GM12878 (cell line): ENCODE data around the gene DCDC1. TPM values are rescaled to one million over a fixed set of nuclear protein-coding genes. Genes with fewer than 3 reads are reported as not detected.

ENCODE experiments used
- ATAC-seq: fragments of 200-7000 bp; cut with Tn5 transposase; 3 replicates; pipeline ENCODE4 v1.9.1; 2020; ENCODE audit warnings: mild to moderate bottlenecking, moderate library complexity
- BruUV-seq: library from RNA; stranded (reverse); fragments of 400-500 nt; replicated peaks from 2 replicates; lab custom pipeline; 2021; lab: Mats Ljungman, UMichigan
- CTCF ChIA-PET: fragments of 300-600 bp; sonication (Branson Sonifier 250); formaldehyde crosslinking; extraction: SDS; loops from one replicate; lab custom pipeline; 2021; ENCODE audit warnings: inconsistent platforms; lab: Yijun Ruan, JAX
- POLR2A ChIA-PET: fragments of 350-600 bp; formaldehyde crosslinking; extraction: SDS; loops from one replicate; lab custom pipeline; 2021; ENCODE audit warnings: inconsistent platforms; lab: Charles Lee
- RAD21 ChIA-PET: fragments of 300-600 bp; sonication (Branson Sonifier 250); formaldehyde crosslinking; loops from one replicate; lab custom pipeline; 2023; ENCODE audit warnings: antibody characterized with exemption; ENCODE audit not compliant: unreplicated experiment; lab: Charles Lee
- SMC1A ChIA-PET: fragments of 300-600 bp; sonication (Branson Sonifier 250); formaldehyde crosslinking; loops from one replicate; lab custom pipeline; 2023; ENCODE audit not compliant: unreplicated experiment, uncharacterized antibody; lab: Charles Lee
- DNase-seq: peaks from one replicate; pipeline ENCODE4 v3.0.0-alpha.2; 2011; ENCODE audit warnings: low read depth, low spot score
- FAIRE-seq: peaks from 3 replicates; lab custom pipeline; 2011; peaks lifted over from hg19 to GRCh38; lab: Jason Lieb, UNC
- H2AFZ ChIP-seq: 2 replicates; pipeline ENCODE4 v1.6.0; 2011; ENCODE audit warnings: low read depth, low read length, control low read depth; ENCODE audit not compliant: control insufficient read depth
- H3K27ac ChIP-seq: 2 replicates; pipeline ENCODE4 v1.5.1; 2011; ENCODE audit warnings: control low read depth; ENCODE audit not compliant: control insufficient read depth, insufficient read depth
- H3K27me3 ChIP-seq, 2 experiments: replicated peaks in 1 of 2; 2 replicates each; pipeline versions ENCODE4 v1.6.0 to v1.6.1; 2011; ENCODE audit warnings: low read length in 1 of 2; ENCODE audit not compliant: control insufficient read depth in 2 of 2, insufficient read depth in 2 of 2
- H3K36me3 ChIP-seq, 2 experiments: 2 replicates each; pipeline ENCODE4 v1.5.1; 2011; ENCODE audit warnings: low read length in 1 of 2; ENCODE audit not compliant: control insufficient read depth in 2 of 2, insufficient read depth in 2 of 2
- H3K4me1 ChIP-seq: 2 replicates; pipeline ENCODE4 v1.6.1; 2011; ENCODE audit warnings: mild to moderate bottlenecking, low read length, moderate library complexity, mixed read lengths; ENCODE audit not compliant: control insufficient read depth, insufficient read depth
- H3K4me2 ChIP-seq: 2 replicates; pipeline ENCODE4 v1.6.0; 2011; ENCODE audit warnings: control low read depth; ENCODE audit not compliant: control insufficient read depth, insufficient read depth
- H3K4me3 ChIP-seq: fragments of 200-600 bp; sonication (generic); 2 replicates; pipeline ENCODE4 v1.5.1; 2016
- H3K79me2 ChIP-seq: 2 replicates; pipeline ENCODE4 v1.6.0; 2011; ENCODE audit warnings: low read length; ENCODE audit not compliant: control insufficient read depth, insufficient read depth
- H3K9ac ChIP-seq: 2 replicates; pipeline ENCODE4 v1.8.0; 2011; ENCODE audit warnings: low read length, control low read depth, mixed read lengths; ENCODE audit not compliant: control insufficient read depth, insufficient read depth
- H3K9me3 ChIP-seq: replicated peaks from 3 replicates; pipeline ENCODE4 v1.5.1; 2011; ENCODE audit warnings: mild to moderate bottlenecking, low read length; ENCODE audit not compliant: control insufficient read depth, insufficient read depth
- H4K20me1 ChIP-seq: 2 replicates; pipeline ENCODE4 v1.6.0; 2011; ENCODE audit not compliant: control insufficient read depth, insufficient read depth
- BACH1 ChIP-seq: fragments of 450-650 bp; IDR thresholded peaks from 2 replicates; pipeline ENCODE4 v1.6.1; 2017; ENCODE audit warnings: mild to moderate bottlenecking, borderline replicate concordance
- BHLHE40 ChIP-seq, 2 experiments: fragments of 450-650 bp in 1 of 2; IDR thresholded peaks; 2 replicates each; pipeline ENCODE4 v1.6.1; 2011 to 2017; ENCODE audit warnings: low read depth in 2 of 2, borderline replicate concordance in 1 of 2, improper control_type of control experiment in 1 of 2, low read length in 1 of 2, mild to moderate bottlenecking in 1 of 2
- CEBPZ ChIP-seq: fragments of 150-350 bp; IDR thresholded peaks from 2 replicates; pipeline ENCODE4 v1.6.1; 2016; ENCODE audit warnings: low read depth, low read length
- E2F8 ChIP-seq: fragments of 450-650 bp; IDR thresholded peaks from 2 replicates; pipeline ENCODE4 v1.6.1; 2018; ENCODE audit warnings: mild to moderate bottlenecking, low read depth, moderate library complexity; ENCODE audit not compliant: partially characterized antibody
- ETV6 ChIP-seq, 2 experiments: fragments of 450-650 bp in 1 of 2; IDR thresholded peaks in 1 of 2; conservative IDR thresholded peaks in 1 of 2; 2 replicates each; pipeline ENCODE4 v1.6.1; 2014; ENCODE audit warnings: antibody characterized with exemption in 1 of 2, borderline replicate concordance in 1 of 2, low read depth in 1 of 2, mild to moderate bottlenecking in 1 of 2, moderate library complexity in 1 of 2
- IRF4 ChIP-seq: IDR thresholded peaks from 2 replicates; pipeline ENCODE4 v1.6.1; 2011; ENCODE audit warnings: low read depth, low read length
- NRF1 ChIP-seq: conservative IDR thresholded peaks from 2 replicates; pipeline ENCODE4 v1.6.1; 2011; ENCODE audit warnings: mild to moderate bottlenecking, low read depth, low read length, improper control_type of control experiment
- SREBF1 ChIP-seq: IDR thresholded peaks from 2 replicates; pipeline ENCODE4 v1.6.1; 2012; ENCODE audit warnings: mild to moderate bottlenecking, low read length
- SUZ12 ChIP-seq: fragments of 200-600 bp; sonication (generic); IDR thresholded peaks from one replicate; pipeline ENCODE4 v1.6.1; 2018; ENCODE audit warnings: antibody characterized with exemption, mild to moderate bottlenecking; ENCODE audit not compliant: unreplicated experiment
- TBL1XR1 ChIP-seq: IDR thresholded peaks from 2 replicates; pipeline ENCODE4 v1.6.1; 2012; ENCODE audit warnings: low read depth, low read length, improper control_type of control experiment
- TCF3 ChIP-seq: IDR thresholded peaks from 2 replicates; pipeline ENCODE4 v1.6.1; 2012; ENCODE audit warnings: low read depth, mild to moderate bottlenecking, low read length, borderline replicate concordance; ENCODE audit not compliant: insufficient read depth
- USF1 ChIP-seq: IDR thresholded peaks from 2 replicates; pipeline ENCODE4 v1.6.1; 2011; ENCODE audit warnings: borderline replicate concordance, low read depth, mild to moderate bottlenecking, moderate library complexity, mixed read lengths, low read length; ENCODE audit not compliant: insufficient read depth; ENCODE audit errors: extremely low read length
- USF2 ChIP-seq: IDR thresholded peaks from 2 replicates; pipeline ENCODE4 v1.6.1; 2011; ENCODE audit warnings: low read depth, low read length, improper control_type of control experiment, borderline replicate concordance
- ZNF207 ChIP-seq: fragments of 450-650 bp; IDR thresholded peaks from 2 replicates; pipeline ENCODE4 v1.6.1; 2014; ENCODE audit warnings: antibody characterized with exemption, mild to moderate bottlenecking, borderline replicate concordance
- in situ Hi-C: fragments of 300-500 bp; cut with MboI; formaldehyde crosslinking; loops from 9 replicates; pipeline ENCODE4 v1.14.3; 2018; ENCODE audit warnings: mixed read lengths
- intact Hi-C: fragments of 100-400 bp; cut with micrococcal nuclease; formaldehyde crosslinking; loops from one replicate; pipeline ENCODE4 v1.14.2; 2022; ENCODE audit not compliant: unreplicated experiment
- polyA plus RNA-seq, 11 experiments: library from polyadenylated mRNA; depleted of rRNA in 4 of 11; unstranded in 6 of 11; stranded (reverse) in 5 of 11; fragments of >200 nt; fragmentation: Nextera tagmentation in 4 of 11; fragmentation: Illumina TruSeq in 1 of 11; extraction: Ambion mirVana in 4 of 11; extraction: Trizol in 1 of 11; gene quantifications; 1 replicate in 1 of 11; 2 replicates in 10 of 11; pipeline versions ENCODE4 v1.2.1 to v1.2.3, GENCODE V29; 2011 to 2016; ENCODE audit warnings: inconsistent platforms in 2 of 11, missing spikeins in 2 of 11, low read depth in 1 of 11
- total RNA-seq, 4 experiments: library from RNA; depleted of rRNA in 3 of 4; stranded (reverse); fragments of >200 nt in 3 of 4; fragmentation: Illumina TruSeq in 1 of 4; extraction: Trizol in 1 of 4; gene quantifications; 2 replicates each; pipeline versions ENCODE4 v1.2.1 to v1.2.3, GENCODE V29; 2013 to 2021

DCDC1 gene
- total and polyA plus RNA-seq, 10 of the 15 experiments (the other 5 are each of a cell fraction or from before 2014, with no cell fraction given), result not detected

GRCh38 chr11:30987819-30988218, 381.7 kb downstream of the DCDC1 start:
- BruUV-seq, result no TSS peak
- no peaks in the 10 kb centered on the region for H3K36me3 ChIP-seq
- no peak overlapping the region for H3K9ac ChIP-seq
- H3K4me1 ChIP-seq, result no peaks in the 10 kb centered on the region
- H3K27ac ChIP-seq, result no peak overlapping the region
- no peaks in the 10 kb centered on the region for H3K27me3 ChIP-seq
- intact Hi-C loops (no loop called here), in situ Hi-C loops (no loop called here)
- no peak overlapping the region for H3K4me3 ChIP-seq
- SMC1A ChIA-PET, result no interaction called here
- no peak overlapping the region for H2AFZ ChIP-seq
- FAIRE-seq (no peak), DNase-seq (no peak), ATAC-seq (no peak)
- no peak overlapping the region for H3K4me2 ChIP-seq
- H3K9me3 ChIP-seq, result no peaks in the 10 kb centered on the region
- POLR2A ChIA-PET, result no interaction called here
- RAD21 ChIA-PET, result no interaction called here
- H4K20me1 ChIP-seq, result no peaks in the 10 kb centered on the region
- no peak for TF ChIP-seq ZNF207
- TF ChIP-seq CEBPZ, result no peak
- no peak for TF ChIP-seq BACH1
- no peak for TF ChIP-seq NRF1
- no peak for TF ChIP-seq USF2
- TF ChIP-seq SREBF1, result no peak
- TF ChIP-seq USF1, result no peak
- TF ChIP-seq SUZ12, result no peak
- TF ChIP-seq TCF3, result no peak
- no peak for TF ChIP-seq BHLHE40 (IDR thresholded peaks at IDR 0.05; ENCODE audit: borderline replicate concordance in 1 of 2, low read depth in 2 of 2, low read length in 1 of 2)
- TF ChIP-seq ETV6 (conservative IDR thresholded peaks at IDR 0.05 in 1 of 2, IDR thresholded peaks at IDR 0.05 in 1 of 2; ENCODE audit: borderline replicate concordance in 1 of 2, low read depth in 1 of 2), result no peak
- no peak for TF ChIP-seq TBL1XR1
- TF ChIP-seq IRF4, result no peak
- TF ChIP-seq E2F8, result no peak
- CTCF ChIA-PET, result no interaction called here
- H3K79me2 ChIP-seq, result no peaks in the 10 kb centered on the region
